Neural cell (in vitro differentiated cells): ENCODE data around the gene CFAP44. TPM values are rescaled to one million over a fixed set of nuclear protein-coding genes. Genes with fewer than 3 reads are reported as not detected.

Experiments used
- H2AFZ ChIP-seq: fragments of 200-600, 300-800 bp; sonication (generic), shearing (Covaris generic); 2 replicates; pipeline ENCODE4 v1.6.0; 2014; ENCODE audit warnings: low read depth, mild to moderate bottlenecking, antibody characterized with exemption, low read length, moderate library complexity
- H3F3A ChIP-seq: fragments of 200-600 bp; shearing (Covaris generic); 2 replicates; pipeline ENCODE4 v1.6.1; 2016; ENCODE audit warnings: mild to moderate bottlenecking, moderate library complexity, mixed read lengths, antibody characterized with exemption, low read length; ENCODE audit not compliant: insufficient read depth, poor library complexity, severe bottlenecking
- H3K27ac ChIP-seq: fragments of 200-600, 300-800 bp; sonication (generic), shearing (Covaris generic); 2 replicates; pipeline ENCODE4 v1.5.1; 2014; ENCODE audit warnings: mild to moderate bottlenecking, low read length, moderate library complexity
- H3K27me3 ChIP-seq: fragments of 300-800, 200-600 bp; sonication (generic), shearing (Covaris generic); 2 replicates; pipeline ENCODE4 v1.6.0; 2014; ENCODE audit warnings: mild to moderate bottlenecking, low read depth, low read length, moderate library complexity; ENCODE audit not compliant: insufficient read depth
- H3K36me3 ChIP-seq: fragments of 300-800, 200-600 bp; sonication (generic), shearing (Covaris generic); 2 replicates; pipeline ENCODE4 v1.5.1; 2014; ENCODE audit warnings: mild to moderate bottlenecking, antibody characterized with exemption, low read length, moderate library complexity; ENCODE audit not compliant: insufficient read depth
- H3K4me2 ChIP-seq: fragments of 300-800, 200-600 bp; sonication (generic), shearing (Covaris generic); 2 replicates; pipeline ENCODE4 v1.6.0; 2014; ENCODE audit warnings: mild to moderate bottlenecking, low read length
- H3K4me3 ChIP-seq: fragments of 300-800, 200-600 bp; sonication (generic), shearing (Covaris generic); 2 replicates; pipeline ENCODE4 v1.5.1; 2014; ENCODE audit warnings: mild to moderate bottlenecking, low read length, moderate library complexity
- H3K79me2 ChIP-seq: fragments of 200-600 bp; shearing (Covaris generic); replicated peaks from 2 replicates; pipeline ENCODE4 v1.6.0; 2014; ENCODE audit warnings: mild to moderate bottlenecking, low read length, moderate library complexity; ENCODE audit not compliant: insufficient read depth
- H3K9ac ChIP-seq: fragments of 300-800, 200-600 bp; sonication (generic), shearing (Covaris generic); 2 replicates; pipeline ENCODE4 v1.6.1; 2016; ENCODE audit warnings: mild to moderate bottlenecking, low read length, mixed read lengths
- H3K9me2 ChIP-seq: fragments of 200-600 bp; shearing (Covaris generic); 2 replicates; pipeline ENCODE4 v1.6.1; 2016; ENCODE audit warnings: mild to moderate bottlenecking, low read length, mixed read lengths; ENCODE audit not compliant: insufficient read depth
- H3K9me3 ChIP-seq: fragments of 200-600, 300-800 bp; sonication (generic), shearing (Covaris generic); 2 replicates; pipeline ENCODE4 v1.6.1; 2016; ENCODE audit warnings: mild to moderate bottlenecking, mixed run types, low read length, moderate library complexity, mixed read lengths
- H4K20me1 ChIP-seq: fragments of 200-600 bp; shearing (Covaris generic); 2 replicates; pipeline ENCODE4 v1.6.1; 2016; ENCODE audit warnings: mild to moderate bottlenecking, mixed run types; ENCODE audit not compliant: insufficient read depth
- EP300 ChIP-seq: fragments of 450-650 bp; conservative IDR thresholded peaks from 2 replicates; pipeline ENCODE4 v1.6.1; 2014; ENCODE audit warnings: antibody characterized with exemption, mild to moderate bottlenecking, moderate library complexity; ENCODE audit not compliant: poor library complexity, severe bottlenecking
- EZH2 ChIP-seq: fragments of 200-600, 300-800 bp; shearing (Covaris generic), sonication (generic); IDR thresholded peaks from 2 replicates; pipeline ENCODE4 v1.6.1; 2014; ENCODE audit warnings: antibody characterized with exemption, low read length, borderline replicate concordance, mild to moderate bottlenecking; ENCODE audit not compliant: insufficient read depth, poor library complexity, severe bottlenecking
- MXI1 ChIP-seq: fragments of 450-650 bp; conservative IDR thresholded peaks from 2 replicates; pipeline ENCODE4 v1.6.1; 2014; ENCODE audit warnings: antibody characterized with exemption, mild to moderate bottlenecking; ENCODE audit not compliant: poor library complexity, severe bottlenecking
- POLR2AphosphoS5 ChIP-seq: IDR thresholded peaks from 2 replicates; pipeline ENCODE4 v1.6.1; 2012
- RAD21 ChIP-seq: fragments of 450-650 bp; conservative IDR thresholded peaks from 2 replicates; pipeline ENCODE4 v1.6.1; 2014; ENCODE audit warnings: antibody characterized with exemption, mild to moderate bottlenecking, moderate library complexity
- SMC3 ChIP-seq: fragments of 450-650 bp; conservative IDR thresholded peaks from 2 replicates; pipeline ENCODE4 v1.6.1; 2014; ENCODE audit warnings: antibody characterized with exemption, mild to moderate bottlenecking, moderate library complexity; ENCODE audit not compliant: poor library complexity
- TAF1 ChIP-seq: IDR thresholded peaks from 2 replicates; pipeline ENCODE4 v1.6.1; 2012; ENCODE audit warnings: low read depth
- polyA plus RNA-seq: library from polyadenylated mRNA; depleted of rRNA; stranded (reverse); fragments of >200 nt; gene quantifications from 2 replicates; pipeline ENCODE4 v1.2.3, GENCODE V29; 2014
- TF ChIP-seq, protein P1 (sequence below): fragments of 450-650 bp; IDR thresholded peaks from 2 replicates; pipeline ENCODE4 v1.5.1; 2014; ENCODE audit warnings: antibody characterized with exemption, mild to moderate bottlenecking, moderate library complexity; ENCODE audit not compliant: poor library complexity, severe bottlenecking
- TF ChIP-seq, protein P2 (sequence below): IDR thresholded peaks from 2 replicates; pipeline ENCODE4 v1.6.1; 2012; ENCODE audit warnings: borderline replicate concordance

Gene CFAP44
- polyA plus RNA-seq, 1 donor from 2014 or later: 7.3 TPM

DNA sequence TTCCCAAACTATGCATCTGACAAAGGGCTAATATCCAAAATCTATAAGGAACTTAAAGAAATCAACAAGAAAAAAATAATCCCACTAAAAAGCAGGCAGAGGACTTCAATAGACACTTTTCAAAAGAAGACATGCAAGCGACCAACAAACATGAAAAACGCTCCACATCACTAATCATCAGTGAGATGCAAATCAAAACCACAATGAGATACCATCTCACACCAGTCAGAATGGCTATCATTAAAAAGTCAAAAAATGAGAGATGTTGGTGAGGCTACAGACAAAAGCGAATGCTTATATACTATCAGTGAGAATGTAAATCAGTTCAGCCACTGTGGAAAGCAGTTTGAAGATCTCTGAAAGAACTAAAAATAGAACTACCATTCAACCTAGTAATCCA, 20.2 kb downstream of the CFAP44 start:
- Histone ChIP-seq H3K4me3 (no peak overlapping the region), H3K9ac (no peak overlapping the region), H3K79me2 (no peaks in the 10 kb centered on the region), H3K27ac (no peak overlapping the region), H3F3A (no peaks in the 10 kb centered on the region), H3K4me2 (no peak overlapping the region), H3K9me3 (no peaks in the 10 kb centered on the region), H2AFZ (no peak overlapping the region), H3K9me2 (no peaks in the 10 kb centered on the region), H3K27me3 (no peaks in the 10 kb centered on the region), H3K36me3 (no peaks in the 10 kb centered on the region), H4K20me1 (no peaks in the 10 kb centered on the region)
- no peak for TF ChIP-seq POLR2AphosphoS5
- TF ChIP-seq SMC3: no peak

DNA sequence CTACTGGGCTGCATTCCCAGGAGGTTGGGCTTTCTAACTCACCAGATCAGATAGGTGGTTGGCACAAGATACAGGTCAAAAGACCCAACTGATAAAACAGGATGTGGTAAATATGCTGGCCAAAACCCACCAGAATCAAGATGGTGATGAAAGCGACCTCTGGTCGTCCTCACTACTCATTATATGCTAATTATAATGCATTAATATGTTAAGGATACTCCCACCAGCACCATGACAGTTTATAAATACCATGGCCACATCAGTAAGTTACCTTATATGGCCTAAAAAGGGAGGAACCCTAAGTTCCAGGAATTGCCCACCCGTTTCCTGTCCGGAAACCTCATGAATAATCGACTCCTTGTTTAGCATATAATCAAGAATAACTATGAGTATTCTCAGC, 31.6 kb downstream of the CFAP44 start:
- Histone ChIP-seq H4K20me1 (no peaks in the 10 kb centered on the region), H3K4me3 (no peak overlapping the region), H3F3A (no peaks in the 10 kb centered on the region), H3K79me2 (no peaks in the 10 kb centered on the region), H3K27ac (no peak overlapping the region), H3K9me3 (no peaks in the 10 kb centered on the region), H3K9ac (no peak overlapping the region), H3K27me3 (no peaks in the 10 kb centered on the region), H3K9me2 (no peaks in the 10 kb centered on the region), H2AFZ (no peak overlapping the region), H3K4me2 (no peak overlapping the region), H3K36me3 (no peaks in the 10 kb centered on the region)
- TF ChIP-seq, protein P1, sequence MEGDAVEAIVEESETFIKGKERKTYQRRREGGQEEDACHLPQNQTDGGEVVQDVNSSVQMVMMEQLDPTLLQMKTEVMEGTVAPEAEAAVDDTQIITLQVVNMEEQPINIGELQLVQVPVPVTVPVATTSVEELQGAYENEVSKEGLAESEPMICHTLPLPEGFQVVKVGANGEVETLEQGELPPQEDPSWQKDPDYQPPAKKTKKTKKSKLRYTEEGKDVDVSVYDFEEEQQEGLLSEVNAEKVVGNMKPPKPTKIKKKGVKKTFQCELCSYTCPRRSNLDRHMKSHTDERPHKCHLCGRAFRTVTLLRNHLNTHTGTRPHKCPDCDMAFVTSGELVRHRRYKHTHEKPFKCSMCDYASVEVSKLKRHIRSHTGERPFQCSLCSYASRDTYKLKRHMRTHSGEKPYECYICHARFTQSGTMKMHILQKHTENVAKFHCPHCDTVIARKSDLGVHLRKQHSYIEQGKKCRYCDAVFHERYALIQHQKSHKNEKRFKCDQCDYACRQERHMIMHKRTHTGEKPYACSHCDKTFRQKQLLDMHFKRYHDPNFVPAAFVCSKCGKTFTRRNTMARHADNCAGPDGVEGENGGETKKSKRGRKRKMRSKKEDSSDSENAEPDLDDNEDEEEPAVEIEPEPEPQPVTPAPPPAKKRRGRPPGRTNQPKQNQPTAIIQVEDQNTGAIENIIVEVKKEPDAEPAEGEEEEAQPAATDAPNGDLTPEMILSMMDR: no peak
- TF ChIP-seq SMC3 (no peak), EP300 (no peak), MXI1 (no peak), TAF1 (no peak), RAD21 (no peak), POLR2AphosphoS5 (no peak)
- TF ChIP-seq, protein P2, sequence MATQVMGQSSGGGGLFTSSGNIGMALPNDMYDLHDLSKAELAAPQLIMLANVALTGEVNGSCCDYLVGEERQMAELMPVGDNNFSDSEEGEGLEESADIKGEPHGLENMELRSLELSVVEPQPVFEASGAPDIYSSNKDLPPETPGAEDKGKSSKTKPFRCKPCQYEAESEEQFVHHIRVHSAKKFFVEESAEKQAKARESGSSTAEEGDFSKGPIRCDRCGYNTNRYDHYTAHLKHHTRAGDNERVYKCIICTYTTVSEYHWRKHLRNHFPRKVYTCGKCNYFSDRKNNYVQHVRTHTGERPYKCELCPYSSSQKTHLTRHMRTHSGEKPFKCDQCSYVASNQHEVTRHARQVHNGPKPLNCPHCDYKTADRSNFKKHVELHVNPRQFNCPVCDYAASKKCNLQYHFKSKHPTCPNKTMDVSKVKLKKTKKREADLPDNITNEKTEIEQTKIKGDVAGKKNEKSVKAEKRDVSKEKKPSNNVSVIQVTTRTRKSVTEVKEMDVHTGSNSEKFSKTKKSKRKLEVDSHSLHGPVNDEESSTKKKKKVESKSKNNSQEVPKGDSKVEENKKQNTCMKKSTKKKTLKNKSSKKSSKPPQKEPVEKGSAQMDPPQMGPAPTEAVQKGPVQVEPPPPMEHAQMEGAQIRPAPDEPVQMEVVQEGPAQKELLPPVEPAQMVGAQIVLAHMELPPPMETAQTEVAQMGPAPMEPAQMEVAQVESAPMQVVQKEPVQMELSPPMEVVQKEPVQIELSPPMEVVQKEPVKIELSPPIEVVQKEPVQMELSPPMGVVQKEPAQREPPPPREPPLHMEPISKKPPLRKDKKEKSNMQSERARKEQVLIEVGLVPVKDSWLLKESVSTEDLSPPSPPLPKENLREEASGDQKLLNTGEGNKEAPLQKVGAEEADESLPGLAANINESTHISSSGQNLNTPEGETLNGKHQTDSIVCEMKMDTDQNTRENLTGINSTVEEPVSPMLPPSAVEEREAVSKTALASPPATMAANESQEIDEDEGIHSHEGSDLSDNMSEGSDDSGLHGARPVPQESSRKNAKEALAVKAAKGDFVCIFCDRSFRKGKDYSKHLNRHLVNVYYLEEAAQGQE: no peak

DNA sequence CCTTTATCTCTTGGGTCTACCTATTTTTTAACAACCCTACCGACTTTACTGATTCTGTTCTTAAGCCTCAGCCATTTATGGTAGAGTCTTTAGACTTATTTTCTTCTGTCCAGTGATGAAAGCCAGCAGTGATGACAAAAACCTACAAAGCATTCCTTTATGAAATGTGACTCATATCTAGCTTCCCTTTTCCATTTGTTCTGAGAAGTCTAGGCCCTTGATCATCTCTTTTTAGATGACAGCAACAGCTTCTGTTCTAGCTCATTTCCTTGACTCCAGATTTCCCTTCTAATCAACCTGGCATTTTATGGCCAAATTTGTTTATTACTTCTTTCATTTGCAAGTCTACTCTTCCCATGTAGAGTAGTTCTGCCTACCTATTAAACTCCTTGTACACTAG, 36.1 kb downstream of the CFAP44 start:
- Histone ChIP-seq H4K20me1 (no peaks in the 10 kb centered on the region), H3K36me3 (no peaks in the 10 kb centered on the region), H2AFZ (no peak overlapping the region), H3K79me2 (no peaks in the 10 kb centered on the region), H3K4me2 (no peak overlapping the region), H3K27me3 (no peaks in the 10 kb centered on the region), H3K9me2 (no peaks in the 10 kb centered on the region), H3K9me3 (no peaks in the 10 kb centered on the region), H3K4me3 (no peak overlapping the region), H3K9ac (no peak overlapping the region), H3F3A (no peaks in the 10 kb centered on the region), H3K27ac (no peak overlapping the region)
- TF ChIP-seq EZH2 (no peak), RAD21 (no peak), TAF1 (no peak), MXI1 (no peak), EP300 (no peak), POLR2AphosphoS5 (no peak), SMC3 (no peak)
- TF ChIP-seq, protein P2: no peak
- TF ChIP-seq, protein P1: no peak
